Measurements from ENCODE around the gene TCIRG1. TPM values are rescaled to one million over a fixed set of nuclear protein-coding genes. Genes with fewer than 3 reads are reported as not detected.

Gene TCIRG1
- total RNA-seq, 1 donor from 2014 or later: 156 TPM

GRCh38 chr11:68040957-68041591 lies 2.2 kb downstream of the TCIRG1 start:
- no peak overlapping the region for H3K4me3 ChIP-seq (ENCODE audit: low read depth, low read length)
- no peak for DNase-seq (ENCODE audit: low read depth)

GRCh38 chr11:68041617-68042218 lies 2.9 kb downstream of the TCIRG1 start:
- no peak overlapping the region for H3K4me3 ChIP-seq (ENCODE audit: low read depth, low read length)
- DNase-seq (ENCODE audit: low read depth): no peak
- TF ChIP-seq CTCF (conservative IDR thresholded peaks at IDR 0.05; ENCODE audit: low read depth, low read length): no peak

More at GRCh38 chr11:68040957-68041591, 2.2 kb downstream of the TCIRG1 start:
- no peak for TF ChIP-seq CTCF (conservative IDR thresholded peaks at IDR 0.05; ENCODE audit: low read depth, low read length)

- no peak overlapping the region for H3K4me3 ChIP-seq (ENCODE audit: low read depth, low read length)
- TF ChIP-seq CTCF (conservative IDR thresholded peaks at IDR 0.05; ENCODE audit: low read depth, low read length): no peak
- DNase-seq (ENCODE audit: low read depth): no peak
Measured at GRCh38 chr11:68042219-68043028, 3.6 kb downstream of the TCIRG1 start.

GRCh38 chr11:68043029-68043348 lies 4.2 kb downstream of the TCIRG1 start:
- no peak overlapping the region for H3K4me3 ChIP-seq (ENCODE audit: low read depth, low read length)
- DNase-seq (ENCODE audit: low read depth): no peak
- no peak for TF ChIP-seq CTCF (conservative IDR thresholded peaks at IDR 0.05; ENCODE audit: low read depth, low read length)

- no peak overlapping the region for H3K4me3 ChIP-seq (ENCODE audit: low read depth, low read length)
- TF ChIP-seq CTCF (conservative IDR thresholded peaks at IDR 0.05; ENCODE audit: low read depth, low read length): no peak
- DNase-seq (ENCODE audit: low read depth): no peak
Measured at GRCh38 chr11:68043349-68044144, 4.7 kb downstream of the TCIRG1 start.

GRCh38 chr11:68044145-68044813 lies 5.5 kb downstream of the TCIRG1 start:
- no peak for DNase-seq (ENCODE audit: low read depth)
- no peak overlapping the region for H3K4me3 ChIP-seq (ENCODE audit: low read depth, low read length)
- no peak for TF ChIP-seq CTCF (conservative IDR thresholded peaks at IDR 0.05; ENCODE audit: low read depth, low read length)
